Adrenal gland (tissue), 5 donors: ENCODE results near the gene CSNK1A1.
A peak's percentile ranks its signal among the peaks of the same experiment; 100 is the strongest.
"Not testable (repeated sequence)": the region's sequence is repeated elsewhere in the genome, so short reads cannot be mapped to it uniquely, and the experiment has no call there.

Source experiments
- POLR2A ChIP-seq, 2 donors: fragments of 450-650 bp; IDR thresholded peaks; one replicate each; pipeline ENCODE4 v1.6.1; 2017; ENCODE audit warnings: antibody characterized with exemption in 2 of 2, mild to moderate bottlenecking in 2 of 2, moderate library complexity in 1 of 2
- TF ChIP-seq, protein P1 (sequence below), 6 experiments: fragments of 450-650 bp in 4 of 6; fragments of 200-600 bp in 2 of 6; sonication (generic) in 1 of 6; IDR thresholded peaks; 1 replicate in 5 of 6; 2 replicates in 1 of 6; pipeline versions ENCODE4 v1.5.1 to v1.8.0; 2016 to 2021; ENCODE audit warnings: antibody characterized with exemption in 6 of 6, mild to moderate bottlenecking in 2 of 6, moderate library complexity in 1 of 6
- donor health status: DM: no; HTN: no; CAD: no.

DNA sequence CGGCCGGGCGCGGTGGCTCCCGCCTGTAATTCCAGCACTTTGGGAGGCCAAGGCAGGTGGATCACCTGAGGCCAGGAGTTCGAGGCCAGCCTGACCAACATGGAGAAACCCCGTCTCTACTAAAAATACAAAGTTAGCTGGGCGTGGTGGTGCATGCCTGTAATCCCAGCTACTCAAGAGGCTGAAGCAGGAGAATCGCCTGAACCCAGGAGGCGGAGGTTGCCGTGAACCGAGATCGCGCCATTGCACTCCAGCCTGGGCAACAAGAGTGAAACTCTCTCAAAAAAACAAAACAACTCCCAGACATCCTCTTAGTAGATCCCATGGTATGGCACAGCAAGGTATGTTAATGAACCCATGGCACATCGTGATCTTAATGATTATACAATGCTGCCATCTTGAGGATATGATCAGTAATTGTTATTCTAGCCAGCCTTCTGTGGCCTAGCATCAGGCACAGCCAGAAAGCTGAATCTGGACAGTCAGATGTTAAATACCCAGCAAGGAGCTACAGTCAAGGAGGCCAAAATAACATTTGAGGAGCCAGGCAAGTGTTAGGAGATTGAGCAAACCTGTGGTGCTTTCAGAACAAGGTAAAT lies 13.4 kb upstream of the CSNK1A1 start:
- TF ChIP-seq, protein P1, sequence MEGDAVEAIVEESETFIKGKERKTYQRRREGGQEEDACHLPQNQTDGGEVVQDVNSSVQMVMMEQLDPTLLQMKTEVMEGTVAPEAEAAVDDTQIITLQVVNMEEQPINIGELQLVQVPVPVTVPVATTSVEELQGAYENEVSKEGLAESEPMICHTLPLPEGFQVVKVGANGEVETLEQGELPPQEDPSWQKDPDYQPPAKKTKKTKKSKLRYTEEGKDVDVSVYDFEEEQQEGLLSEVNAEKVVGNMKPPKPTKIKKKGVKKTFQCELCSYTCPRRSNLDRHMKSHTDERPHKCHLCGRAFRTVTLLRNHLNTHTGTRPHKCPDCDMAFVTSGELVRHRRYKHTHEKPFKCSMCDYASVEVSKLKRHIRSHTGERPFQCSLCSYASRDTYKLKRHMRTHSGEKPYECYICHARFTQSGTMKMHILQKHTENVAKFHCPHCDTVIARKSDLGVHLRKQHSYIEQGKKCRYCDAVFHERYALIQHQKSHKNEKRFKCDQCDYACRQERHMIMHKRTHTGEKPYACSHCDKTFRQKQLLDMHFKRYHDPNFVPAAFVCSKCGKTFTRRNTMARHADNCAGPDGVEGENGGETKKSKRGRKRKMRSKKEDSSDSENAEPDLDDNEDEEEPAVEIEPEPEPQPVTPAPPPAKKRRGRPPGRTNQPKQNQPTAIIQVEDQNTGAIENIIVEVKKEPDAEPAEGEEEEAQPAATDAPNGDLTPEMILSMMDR (IDR thresholded peaks at IDR 0.05) = peak; percentile 39 to 87 (median 82)
- not testable (repeated sequence) for TF ChIP-seq POLR2A (IDR thresholded peaks at IDR 0.05)
